ENCODE measurements around the gene ABCA13.
A peak's percentile ranks its signal among the peaks of the same experiment; 100 is the strongest.

The ABCA13 gene

DNA sequence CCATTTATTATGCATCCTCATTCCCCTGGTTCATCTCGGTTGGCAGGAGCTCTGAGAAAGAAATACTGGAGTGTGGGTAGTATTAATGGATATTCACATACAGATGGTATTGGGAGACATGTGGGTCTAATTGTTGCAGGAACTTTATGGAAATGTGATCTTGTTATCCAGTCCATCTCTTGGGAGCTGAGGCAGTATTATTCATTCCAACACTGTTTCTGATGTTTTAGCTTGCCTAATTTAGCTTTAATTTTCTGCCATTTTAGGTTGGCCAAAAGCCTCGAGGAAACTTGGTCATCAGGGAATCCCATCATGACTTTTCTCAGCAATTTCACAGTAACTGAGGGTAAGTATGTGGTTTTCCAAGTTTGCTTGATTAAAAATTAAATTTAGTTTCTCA is 125.7 kb downstream of the ABCA13 start:
- no peak for DNase-seq (ENCODE audit: low read depth, low spot score)

DNA sequence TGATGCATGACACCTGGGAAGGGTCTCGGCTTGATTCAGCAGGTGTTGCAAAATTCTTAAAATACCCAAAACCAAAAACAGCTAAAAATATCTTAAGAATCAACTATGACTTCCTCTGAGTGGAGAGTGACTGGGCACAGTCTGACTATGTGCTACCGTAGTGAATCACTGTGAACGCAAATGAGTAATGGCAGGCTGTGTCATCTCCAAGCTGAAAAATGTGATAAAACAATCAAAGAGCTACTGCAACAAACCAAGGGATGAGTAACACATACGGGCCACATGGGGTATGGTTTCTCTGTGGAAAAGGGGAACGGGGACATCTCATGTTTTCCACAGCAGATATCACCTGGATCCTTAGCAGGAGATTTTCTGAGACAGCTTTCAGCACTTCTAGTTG is 127.5 kb downstream of the ABCA13 start:
- DNase-seq (ENCODE audit: low read depth, low spot score), result no peak

DNA sequence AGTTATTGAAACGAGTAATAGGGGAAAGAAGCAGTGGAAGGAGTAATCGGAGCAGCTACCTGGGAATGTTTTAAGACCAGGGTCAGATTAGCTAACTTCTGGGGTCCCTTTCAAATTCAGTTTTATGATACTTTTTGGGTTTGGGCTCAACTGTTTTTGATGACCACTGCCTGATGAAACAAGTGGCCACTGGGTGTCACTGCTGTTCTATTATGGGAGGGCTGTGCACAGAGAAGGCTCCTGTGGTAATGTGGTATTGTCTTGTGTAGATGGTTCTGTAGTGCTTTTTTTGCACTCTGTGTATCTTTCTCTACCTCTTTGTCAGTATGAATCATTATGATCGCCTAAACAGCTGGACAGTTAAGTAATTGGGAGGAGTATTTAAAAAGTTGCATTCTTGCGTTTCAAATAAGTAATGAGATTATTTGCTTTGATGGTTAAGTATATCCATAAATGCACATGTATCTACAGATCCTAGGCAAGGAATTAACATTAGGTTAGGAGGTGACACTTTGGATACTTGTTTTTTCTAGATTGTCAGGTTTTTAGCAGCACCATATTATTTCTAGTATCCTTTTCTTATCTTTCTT is 128.4 kb downstream of the ABCA13 start:
- peak; percentile 40 for DNase-seq (ENCODE audit: low read depth, low spot score)

DNA sequence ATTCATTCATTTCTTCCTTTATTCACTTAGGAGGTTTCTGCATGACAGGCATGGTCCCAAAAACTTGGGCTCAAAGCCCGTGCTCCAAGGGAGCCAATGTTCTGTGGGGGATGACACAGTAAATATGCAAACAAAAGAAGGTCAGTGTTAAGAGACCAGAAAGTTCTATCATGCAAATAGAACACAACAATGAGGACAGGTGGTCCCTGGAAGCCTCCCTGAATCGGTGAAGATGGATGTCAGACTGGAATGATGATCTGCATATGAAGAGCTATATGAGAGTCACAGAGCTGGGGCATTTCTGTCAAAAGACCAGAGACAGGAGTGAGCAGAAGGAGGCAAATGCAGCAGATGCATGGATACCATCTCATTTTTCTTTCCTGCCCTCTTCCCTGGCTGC is 129.0 kb downstream of the ABCA13 start:
- DNase-seq (ENCODE audit: low read depth, low spot score), result peak; percentile 63

DNA sequence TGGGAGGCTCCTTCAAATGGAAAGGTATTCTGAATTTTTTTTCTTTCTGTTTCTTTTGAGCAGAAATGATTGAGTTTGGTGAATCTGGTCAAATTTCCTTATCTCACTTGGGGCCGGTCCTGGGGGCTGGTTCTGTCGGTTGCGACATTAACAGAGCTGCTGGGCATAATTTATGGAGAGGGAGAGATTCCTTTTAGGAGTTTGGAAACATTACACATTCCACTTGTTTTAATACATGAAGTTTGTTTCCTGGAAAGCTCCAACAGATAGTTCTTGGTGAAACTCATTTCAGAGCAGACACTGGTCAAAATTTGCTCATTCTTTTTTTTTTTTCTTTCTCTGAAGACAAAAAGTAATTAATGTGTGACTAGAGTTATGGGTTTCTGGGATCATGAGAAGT is 129.9 kb downstream of the ABCA13 start:
- DNase-seq (ENCODE audit: low read depth, low spot score), result no peak

DNA sequence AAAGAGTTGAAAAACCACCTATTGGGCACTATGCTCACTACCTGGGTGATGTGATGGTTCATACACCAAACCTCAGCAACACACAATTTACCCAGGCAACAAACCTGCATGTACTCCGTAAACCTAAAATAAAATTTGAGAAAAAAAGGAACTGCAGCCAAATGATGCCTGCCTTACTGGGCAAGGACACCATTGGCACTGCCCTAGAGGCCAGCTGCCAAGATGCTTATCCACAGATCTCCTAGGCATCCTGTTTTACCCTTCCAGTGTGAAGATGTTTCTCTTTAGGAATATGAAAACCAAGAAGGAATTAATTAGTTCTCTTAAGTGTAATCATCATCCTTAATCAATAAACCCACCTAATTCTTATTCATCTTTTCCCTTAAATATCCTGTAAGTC is 133.4 kb downstream of the ABCA13 start:
- no peak for DNase-seq (ENCODE audit: low read depth, low spot score)

DNA sequence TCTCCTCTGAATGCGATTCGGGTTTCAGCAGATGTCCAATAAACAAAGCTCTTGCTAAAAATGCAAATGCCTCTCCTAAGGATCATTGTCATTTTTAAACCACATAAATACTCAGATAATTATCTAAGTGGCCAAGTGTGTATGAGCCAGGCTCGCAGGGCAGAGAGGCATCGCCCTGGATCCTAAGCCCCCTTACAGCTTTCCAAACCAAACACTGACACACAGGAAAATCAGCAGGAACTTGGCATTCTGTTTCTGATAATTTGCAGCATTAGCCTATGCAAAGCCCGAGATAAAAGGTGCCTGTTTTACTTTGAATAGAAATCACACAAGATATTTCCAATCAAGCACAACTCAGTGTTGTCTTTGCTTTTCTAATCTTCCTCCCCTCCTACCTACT is 134.4 kb downstream of the ABCA13 start:
- DNase-seq (ENCODE audit: low read depth, low spot score), result no peak

DNA sequence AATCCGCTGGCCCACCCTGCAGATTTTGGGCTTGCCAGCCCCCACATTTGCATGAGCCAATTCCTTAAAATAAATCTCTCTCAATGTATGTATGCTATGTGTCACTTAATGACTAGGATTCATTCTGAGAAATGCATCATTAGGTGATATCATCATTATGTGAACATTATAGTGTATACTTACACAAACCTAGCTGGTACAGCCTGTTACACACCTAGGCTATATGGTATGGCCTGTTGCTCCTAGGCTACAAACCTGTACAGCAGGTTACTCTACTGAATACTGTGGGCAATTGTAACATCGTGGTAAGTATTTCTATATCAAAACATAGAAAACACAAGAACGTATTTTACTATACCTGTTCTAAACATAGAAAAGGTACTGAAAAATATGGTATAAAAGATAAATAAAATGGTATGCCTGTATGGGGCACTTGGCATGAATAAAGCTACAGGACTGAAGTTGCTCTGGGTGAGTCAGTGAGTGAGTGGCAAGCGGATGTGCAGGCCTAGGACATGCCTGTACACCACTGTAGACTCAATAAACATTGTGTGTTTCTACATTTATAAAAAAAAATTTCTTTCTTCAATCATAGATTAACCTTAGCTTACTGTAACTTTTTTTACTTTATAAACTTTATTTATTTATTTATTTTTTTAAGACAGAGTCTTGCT is 135.9 kb downstream of the ABCA13 start:
- DNase-seq (ENCODE audit: low read depth, low spot score), result no peak

DNA sequence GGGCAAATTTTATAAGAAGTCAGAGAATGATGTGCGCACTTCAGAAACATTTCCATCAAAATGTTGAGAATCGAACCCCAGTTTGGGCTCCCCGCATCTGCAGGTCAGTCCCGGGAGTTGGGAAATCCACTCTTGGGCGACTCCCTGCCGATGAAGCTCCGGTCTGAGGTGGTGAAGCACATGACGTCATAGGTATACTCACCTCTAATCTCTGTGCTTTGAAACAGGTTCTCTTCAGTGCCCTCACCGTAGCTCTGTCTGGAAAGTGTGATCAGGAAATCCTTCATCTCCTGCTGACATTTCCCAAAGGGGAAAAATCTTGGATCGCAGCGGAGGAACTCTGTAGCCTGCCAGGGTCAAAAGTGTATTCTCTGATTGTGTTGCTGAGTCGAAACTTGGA is 138.5 kb downstream of the ABCA13 start:
- DNase-seq (ENCODE audit: low read depth, low spot score), result no peak

DNA sequence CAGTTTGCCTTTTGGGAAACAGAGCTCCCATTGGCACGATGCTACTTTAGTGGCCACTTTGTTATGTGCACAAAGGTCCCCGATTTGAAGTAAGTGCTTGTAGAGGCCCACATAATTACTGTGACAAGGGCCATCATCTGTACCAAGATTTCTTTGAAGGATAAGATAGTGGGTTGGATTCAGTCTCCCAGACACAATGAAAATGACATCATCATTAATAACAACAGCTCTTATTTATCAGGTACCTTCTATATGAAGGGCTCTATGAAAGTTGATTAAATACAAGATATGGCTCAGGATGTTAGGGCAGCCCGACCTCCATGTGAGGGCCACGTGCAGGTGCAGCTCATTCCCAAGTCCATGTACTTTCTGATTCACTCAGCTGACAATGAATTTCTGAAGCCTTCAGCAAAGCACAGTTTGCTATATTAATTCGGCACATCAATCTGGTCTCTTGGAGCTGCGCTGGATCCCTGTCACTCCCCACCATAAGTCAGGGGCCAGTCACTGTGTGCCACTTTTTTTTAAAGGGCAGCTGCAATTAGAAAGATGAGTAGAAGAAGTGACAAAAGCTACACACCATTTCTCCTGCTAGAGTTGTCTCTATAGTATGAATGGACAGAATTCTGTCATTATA is 140.3 kb downstream of the ABCA13 start:
- DNase-seq (ENCODE audit: low read depth, low spot score), result no peak

DNA sequence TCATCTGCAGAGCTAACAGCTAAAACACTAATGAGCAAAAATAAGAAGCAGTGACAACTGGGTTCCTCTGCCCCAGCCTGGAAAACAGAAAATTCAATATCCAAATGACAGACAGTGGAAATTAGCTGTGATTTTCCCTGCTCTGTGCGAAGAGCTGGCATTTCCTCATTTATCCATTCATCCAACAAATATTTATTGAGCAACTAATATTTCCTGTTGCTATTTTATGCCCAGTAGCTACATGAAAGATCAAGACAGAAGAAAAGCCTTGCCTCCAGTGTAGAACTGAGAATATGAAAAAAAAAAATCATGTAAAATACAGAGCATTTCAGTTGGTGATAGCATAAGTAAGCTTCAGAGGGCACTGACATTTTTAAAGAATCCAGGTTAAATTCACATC is 140.9 kb downstream of the ABCA13 start:
- DNase-seq (ENCODE audit: low read depth, low spot score), result no peak

DNA sequence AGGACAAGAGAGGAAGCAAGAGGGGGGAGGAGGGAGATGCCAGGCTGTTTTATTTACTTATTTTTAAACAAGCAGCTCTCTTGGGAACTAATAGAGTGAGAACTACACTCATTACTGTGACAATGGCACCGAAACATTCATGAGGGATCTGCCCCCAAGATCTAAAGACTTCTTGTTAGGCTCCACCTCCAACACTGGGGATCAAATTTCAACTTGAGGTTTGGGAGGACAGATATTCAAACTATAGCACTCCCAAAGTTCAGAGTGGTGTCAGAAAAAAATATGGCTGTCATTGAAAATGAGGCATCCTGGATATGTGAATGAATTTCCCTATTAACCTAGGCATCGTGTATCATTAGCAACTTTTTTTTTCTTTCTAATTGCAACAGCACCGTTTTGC is 145.5 kb downstream of the ABCA13 start:
- no peak for DNase-seq (ENCODE audit: low read depth, low spot score)

DNA sequence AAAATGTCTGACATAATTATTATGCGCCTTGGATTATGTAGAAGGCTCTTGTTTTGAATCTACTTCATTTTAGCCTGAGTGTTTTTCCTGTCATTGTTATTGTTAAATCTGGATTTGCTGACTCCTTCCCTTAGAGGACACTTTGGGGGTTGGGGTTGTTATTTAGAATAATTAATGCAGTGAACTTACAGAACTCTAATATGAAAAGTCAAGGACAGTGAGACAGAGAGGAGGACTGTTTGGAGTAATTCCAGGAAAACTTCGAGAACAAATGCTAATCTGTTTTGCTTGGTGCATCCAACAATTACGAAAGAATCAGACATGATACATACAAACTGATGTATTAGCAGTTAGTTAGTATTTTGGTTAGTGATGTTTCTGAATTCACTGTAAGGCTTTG is 146.1 kb downstream of the ABCA13 start:
- no peak for DNase-seq (ENCODE audit: low read depth, low spot score)

DNA sequence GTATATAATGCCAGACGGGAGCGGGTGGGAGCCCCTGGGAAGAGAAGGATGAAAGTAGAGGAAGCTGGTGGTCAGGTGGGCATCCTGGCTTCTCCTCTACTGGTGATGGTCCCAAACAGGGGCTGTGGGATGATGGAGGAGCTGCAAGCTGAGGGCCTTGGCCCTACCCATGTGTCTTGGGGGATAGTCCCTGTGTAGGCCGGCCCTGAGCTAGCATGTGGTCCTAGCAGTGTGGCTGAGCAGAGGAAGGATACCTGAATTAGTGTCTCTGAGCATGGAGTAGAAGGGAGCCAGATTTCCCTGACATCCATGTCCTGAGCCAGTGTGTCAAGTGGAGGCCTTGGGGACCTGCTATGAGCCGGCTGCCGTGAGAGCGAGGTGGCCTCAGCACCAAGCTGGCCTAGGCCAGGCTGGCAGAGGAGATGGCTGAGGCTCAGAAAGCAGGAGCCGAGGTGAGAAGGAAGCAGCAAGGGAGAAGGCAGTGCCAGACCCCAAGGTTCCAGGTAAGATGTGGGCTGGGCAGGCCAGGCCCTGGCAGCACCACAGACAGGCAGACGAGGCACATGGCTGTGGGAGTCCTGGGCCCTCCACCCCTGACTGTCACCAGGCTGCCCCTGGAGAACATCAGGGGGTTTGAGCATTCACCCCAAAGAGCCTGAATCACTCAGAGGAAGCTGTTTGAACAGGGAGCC is 150.2 kb downstream of the ABCA13 start:
- no peak for DNase-seq (ENCODE audit: low read depth, low spot score)

DNA sequence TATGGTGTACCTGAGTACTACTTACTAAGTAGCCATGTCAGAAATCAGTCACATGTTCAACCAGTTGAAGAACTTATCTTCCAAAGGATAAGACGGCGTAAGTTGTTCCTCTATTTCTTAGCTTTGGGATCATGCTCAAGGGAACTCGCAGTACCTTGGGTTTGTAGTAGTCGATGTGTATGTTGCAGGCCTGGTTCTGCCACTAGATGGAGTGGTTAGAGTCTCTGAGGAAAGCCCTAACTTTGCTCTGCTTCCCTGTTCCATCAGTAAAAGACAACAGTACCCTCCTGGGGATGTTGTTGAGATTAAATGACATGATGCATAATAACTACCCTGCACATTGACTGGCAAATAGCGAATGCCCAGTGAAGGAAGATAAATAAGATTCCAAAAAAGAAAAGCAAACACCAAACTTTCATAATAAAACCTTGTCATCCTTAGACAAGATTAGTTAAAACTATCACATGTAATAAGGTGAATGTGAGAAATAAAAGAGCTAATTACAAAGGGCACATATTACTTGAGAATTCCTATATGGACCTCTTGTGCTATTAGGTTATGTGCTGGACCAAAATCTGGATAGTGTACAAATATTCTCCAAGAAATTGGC is 165.9 kb downstream of the ABCA13 start:
- peak; percentile 50 for DNase-seq (ENCODE audit: low read depth, low spot score)

DNA sequence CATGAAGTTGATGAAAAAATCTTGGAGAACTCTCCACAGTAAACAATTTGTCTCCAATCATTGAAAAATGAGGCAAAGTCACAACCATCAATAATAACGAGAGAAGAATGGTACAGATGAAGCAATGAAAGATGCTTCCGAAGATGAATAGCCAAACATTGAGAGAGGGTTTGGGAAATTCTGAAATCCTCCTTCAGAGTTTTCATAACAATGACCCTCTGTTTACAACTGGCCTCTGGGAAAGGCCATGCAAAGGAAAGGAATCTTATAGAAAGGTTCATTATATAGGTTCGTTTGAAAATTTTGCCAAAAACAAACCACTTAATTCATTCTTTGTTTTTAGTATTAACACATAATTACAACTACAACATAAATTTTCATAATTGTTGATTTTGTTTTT is 166.5 kb downstream of the ABCA13 start:
- no peak for DNase-seq (ENCODE audit: low read depth, low spot score)

DNA sequence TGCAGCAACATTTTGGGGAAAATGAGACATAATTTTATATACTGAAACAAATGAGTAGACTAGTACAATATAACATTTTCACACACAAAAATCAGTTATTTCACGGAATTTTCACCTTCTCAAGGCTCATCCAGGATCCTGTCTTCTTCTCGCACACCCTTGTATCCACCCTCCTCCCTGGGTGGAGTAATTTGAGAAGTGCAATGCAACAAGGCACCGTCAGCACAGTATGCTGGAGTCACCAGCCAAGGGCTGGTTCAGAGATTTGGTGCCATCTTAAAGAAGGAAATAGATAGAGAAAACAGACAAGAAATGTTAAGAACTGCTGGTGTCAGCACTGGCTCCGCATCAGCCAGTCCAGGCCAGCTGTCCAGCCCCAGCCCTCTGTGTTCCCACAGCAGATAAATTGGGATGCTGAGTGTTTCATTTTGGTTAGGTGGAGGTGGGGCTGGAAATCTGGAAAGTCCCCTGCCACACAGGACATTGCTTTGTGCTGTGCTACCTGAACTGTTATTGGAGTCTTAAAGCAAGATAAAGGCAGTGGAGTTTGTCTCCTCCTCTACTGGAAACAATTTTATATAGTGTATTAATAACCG is 176.1 kb downstream of the ABCA13 start:
- no peak for DNase-seq (ENCODE audit: low read depth, low spot score)

DNA sequence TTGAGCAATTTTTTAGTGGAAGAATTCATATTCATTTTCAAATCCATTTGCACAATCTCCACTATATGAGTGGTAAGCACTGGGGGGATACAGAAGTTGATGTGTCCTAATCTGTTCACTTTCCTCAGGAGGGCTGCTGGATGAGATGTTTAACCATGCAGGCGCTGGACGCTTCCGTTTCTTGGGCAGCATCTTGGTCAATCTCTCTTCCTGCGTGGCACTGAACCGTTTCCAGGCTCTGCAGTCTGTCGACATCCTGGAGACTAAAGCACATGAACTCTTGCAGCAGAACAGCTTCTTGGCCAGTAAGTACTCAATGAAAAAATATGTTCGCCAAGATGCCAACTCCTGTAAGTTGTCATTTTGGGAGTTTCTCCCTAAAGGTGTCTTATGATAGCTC is 179.3 kb downstream of the ABCA13 start:
- DNase-seq (ENCODE audit: low read depth, low spot score), result no peak

DNA sequence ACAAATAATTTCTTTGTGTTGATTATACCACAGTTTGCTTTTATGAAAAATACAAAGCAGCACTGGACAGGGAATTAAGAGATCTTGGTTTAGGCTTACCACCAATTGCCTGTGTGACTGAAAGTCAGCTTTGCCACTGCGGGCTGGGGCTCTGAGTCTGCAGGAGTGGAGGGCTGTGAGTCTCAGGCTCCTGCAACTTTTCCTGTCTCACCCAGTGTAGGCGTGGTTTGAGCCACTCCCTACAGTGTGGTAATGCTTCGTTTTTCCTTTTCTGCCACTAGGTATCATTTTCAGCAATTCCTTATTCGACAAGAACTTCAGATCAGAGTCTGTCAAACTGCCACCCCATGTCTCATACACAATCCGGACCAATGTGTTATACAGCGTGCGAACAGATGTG is 180.6 kb downstream of the ABCA13 start:
- DNase-seq (ENCODE audit: low read depth, low spot score), result no peak

DNA sequence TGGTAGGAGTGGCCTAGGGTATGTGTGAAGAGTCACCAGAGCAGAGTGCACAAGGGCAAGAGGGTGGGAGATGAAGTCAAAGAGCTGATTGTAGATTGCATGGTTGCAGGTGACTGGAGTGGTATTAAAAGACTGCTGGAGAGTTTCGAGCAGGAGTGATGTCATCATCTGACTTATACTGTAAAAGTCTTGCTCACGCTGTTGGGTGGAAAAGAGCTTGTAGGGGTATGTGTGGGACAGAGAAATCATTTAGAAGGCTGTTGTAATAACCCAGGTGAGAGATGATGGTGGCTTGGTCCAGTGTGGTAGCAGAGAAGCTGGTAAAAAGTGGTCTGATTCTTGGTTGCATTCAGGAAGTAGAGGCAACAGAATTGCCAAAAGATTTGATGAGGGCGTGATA is 184.1 kb downstream of the ABCA13 start:
- no peak for DNase-seq (ENCODE audit: low read depth, low spot score)

DNA sequence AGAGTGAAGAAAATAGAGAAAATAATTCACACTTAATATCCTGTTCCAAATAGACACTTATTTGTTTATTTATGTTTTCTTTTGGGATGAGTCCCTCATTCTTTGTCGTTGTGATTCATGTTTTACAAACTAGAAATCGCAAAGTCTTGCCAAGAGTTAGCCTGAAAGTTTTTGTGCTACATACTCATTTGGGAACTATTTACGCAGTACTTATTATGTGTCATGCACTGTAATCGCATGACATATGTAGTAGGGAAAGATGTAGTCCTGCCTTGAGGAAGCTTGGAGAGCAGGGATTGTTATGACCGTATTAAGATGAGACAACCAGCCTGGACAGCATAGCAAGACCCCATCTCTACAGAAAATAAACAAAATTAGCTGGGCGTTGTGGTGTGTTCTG is 189.3 kb downstream of the ABCA13 start:
- no peak for DNase-seq (ENCODE audit: low read depth, low spot score)

DNA sequence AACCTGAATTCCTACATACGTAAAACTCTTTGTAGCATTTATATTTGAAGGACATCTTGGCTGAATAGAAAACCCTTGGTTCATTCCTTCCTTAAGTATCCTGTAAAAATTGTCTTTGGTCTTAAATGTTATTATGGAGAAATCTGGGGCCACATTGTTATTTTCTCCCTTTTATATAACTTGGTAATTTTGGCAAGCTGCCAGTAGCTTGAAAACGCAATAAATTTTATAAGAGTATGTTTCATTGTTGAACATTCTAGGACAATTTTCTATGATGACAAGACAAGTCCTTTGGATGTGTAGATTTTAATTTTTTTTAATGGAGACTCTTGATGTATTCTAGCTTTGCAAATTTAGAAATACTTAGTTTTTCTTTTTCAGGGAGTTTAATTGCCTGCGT is 191.9 kb downstream of the ABCA13 start:
- DNase-seq (ENCODE audit: low read depth, low spot score), result no peak

All from iPS DF 19.7 (cell line).